HEK293 (cell line): ENCODE results near the gene LAMB1.

Experiments
- CTCF ChIA-PET: fragments of 350-600 bp; formaldehyde crosslinking; extraction: SDS; loops from one replicate; lab custom pipeline; 2021; ENCODE audit warnings: antibody characterized with exemption; lab: Yijun Ruan, JAX
- POLR2A ChIA-PET: fragments of 300-600 bp; formaldehyde crosslinking; extraction: SDS; loops from one replicate; lab custom pipeline; 2020; ENCODE audit warnings: antibody characterized with exemption, inconsistent platforms; lab: Yijun Ruan, JAX
- H3K27ac ChIP-seq: fragments of 200-500 bp; sonication (Bioruptor generic); 2 replicates; pipeline ENCODE4 v1.5.1; 2014; ENCODE audit warnings: low read depth, low read length, control low read depth, inconsistent platforms; ENCODE audit errors: extremely low read depth
- H3K36me3 ChIP-seq, 2 experiments: fragments of 200-500 bp in 1 of 2; sonication (Bioruptor generic) in 1 of 2; 1 replicate in 1 of 2; 2 replicates in 1 of 2; pipeline ENCODE4 v1.5.1; 2014 to 2017; ENCODE audit warnings: inconsistent platforms in 2 of 2, low read length in 2 of 2; ENCODE audit not compliant: control insufficient read depth in 2 of 2, insufficient read depth in 1 of 2
- H3K4me1 ChIP-seq: fragments of 200-500 bp; sonication (Bioruptor generic); 2 replicates; pipeline ENCODE4 v1.5.1; 2014; ENCODE audit warnings: mild to moderate bottlenecking, low read length, inconsistent platforms; ENCODE audit not compliant: control insufficient read depth, insufficient read depth
- H3K4me3 ChIP-seq: 2 replicates; pipeline ENCODE4 v1.5.1; 2011; ENCODE audit warnings: low read depth, mild to moderate bottlenecking, control low read depth, low read length, moderate library complexity
- H3K9me3 ChIP-seq: fragments of 200-500 bp; sonication (Bioruptor generic); 2 replicates; pipeline ENCODE4 v1.5.1; 2014; ENCODE audit warnings: low read depth, low read length, inconsistent platforms; ENCODE audit not compliant: control insufficient read depth, insufficient read depth
- FEZF1 ChIP-seq: fragments of 450-650 bp; formaldehyde crosslinking; IDR thresholded peaks from 2 replicates; pipeline ENCODE4 v1.5.1; 2016; ENCODE audit warnings: missing biosample characterization, missing genetic modification characterization
- IKZF3 ChIP-seq: fragments of 450-650 bp; IDR thresholded peaks from 2 replicates; pipeline ENCODE4 v1.5.0; 2018; ENCODE audit warnings: missing biosample characterization, mild to moderate bottlenecking, missing genetic modification characterization, moderate library complexity
- KLF1 ChIP-seq: fragments of 450-650 bp; formaldehyde crosslinking; IDR thresholded peaks from 2 replicates; pipeline ENCODE4 v1.5.1; 2016; ENCODE audit warnings: missing biosample characterization, missing genetic modification characterization
- KLF10 ChIP-seq: fragments of 450-650 bp; IDR thresholded peaks from 2 replicates; pipeline ENCODE4 v1.5.1; 2018; ENCODE audit warnings: missing biosample characterization, mild to moderate bottlenecking, missing genetic modification characterization
- ZBTB17 ChIP-seq: fragments of 450-650 bp; formaldehyde crosslinking; IDR thresholded peaks from 2 replicates; pipeline ENCODE4 v1.5.1; 2016; ENCODE audit warnings: missing biosample characterization, missing genetic modification characterization
- ZBTB20 ChIP-seq: fragments of 450-650 bp; formaldehyde crosslinking; IDR thresholded peaks from 2 replicates; pipeline ENCODE4 v1.5.1; 2016; ENCODE audit warnings: missing biosample characterization, missing genetic modification characterization
- ZBTB7A ChIP-seq: fragments of 450-650 bp; formaldehyde crosslinking; IDR thresholded peaks from 2 replicates; pipeline ENCODE4 v1.5.1; 2016; ENCODE audit warnings: low read depth, missing biosample characterization, missing genetic modification characterization
- ZNF223 ChIP-seq: fragments of 450-650 bp; formaldehyde crosslinking; IDR thresholded peaks from 2 replicates; pipeline ENCODE4 v1.5.1; 2016; ENCODE audit warnings: missing biosample characterization, missing genetic modification characterization
- ZNF354C ChIP-seq: fragments of 450-650 bp; formaldehyde crosslinking; IDR thresholded peaks from 2 replicates; pipeline ENCODE4 v1.5.1; 2016; ENCODE audit warnings: missing biosample characterization, missing genetic modification characterization, low read depth, borderline replicate concordance
- ZNF366 ChIP-seq: fragments of 450-650 bp; formaldehyde crosslinking; conservative IDR thresholded peaks from 2 replicates; pipeline ENCODE4 v1.5.1; 2016; ENCODE audit warnings: missing biosample characterization, missing genetic modification characterization
- ZNF433 ChIP-seq: fragments of 450-650 bp; formaldehyde crosslinking; IDR thresholded peaks from 2 replicates; pipeline ENCODE4 v1.5.1; 2016; ENCODE audit warnings: missing biosample characterization, missing genetic modification characterization, low read depth
- ZNF558 ChIP-seq: fragments of 450-650 bp; formaldehyde crosslinking; IDR thresholded peaks from 2 replicates; pipeline ENCODE4 v1.5.1; 2016; ENCODE audit warnings: missing biosample characterization, missing genetic modification characterization
- ZNF843 ChIP-seq: fragments of 450-650 bp; formaldehyde crosslinking; IDR thresholded peaks from 2 replicates; pipeline ENCODE4 v1.5.1; 2016; ENCODE audit warnings: missing biosample characterization, missing genetic modification characterization
- ZSCAN23 ChIP-seq: fragments of 450-650 bp; formaldehyde crosslinking; IDR thresholded peaks from 2 replicates; pipeline ENCODE4 v1.5.1; 2016; ENCODE audit warnings: missing biosample characterization, missing genetic modification characterization
- TF ChIP-seq, protein P1 (sequence below): fragments of 450-650 bp; formaldehyde crosslinking; IDR thresholded peaks from 2 replicates; pipeline ENCODE4 v1.5.1; 2016; ENCODE audit warnings: missing biosample characterization, missing genetic modification characterization
- TF ChIP-seq, protein P2 (sequence below): fragments of 450-650 bp; formaldehyde crosslinking; IDR thresholded peaks from 2 replicates; pipeline ENCODE4 v1.5.1; 2016; ENCODE audit warnings: missing biosample characterization, missing genetic modification characterization, low read depth
- TF ChIP-seq, protein P3 (sequence below): fragments of 450-650 bp; formaldehyde crosslinking; IDR thresholded peaks from 2 replicates; pipeline ENCODE4 v1.5.1; 2016; ENCODE audit warnings: missing biosample characterization, missing genetic modification characterization
- TF ChIP-seq, protein P4 (sequence below): fragments of 450-650 bp; formaldehyde crosslinking; IDR thresholded peaks from 2 replicates; pipeline ENCODE4 v1.5.1; 2016; ENCODE audit warnings: missing biosample characterization, missing genetic modification characterization
- TF ChIP-seq, protein P5 (sequence below): fragments of 450-650 bp; formaldehyde crosslinking; IDR thresholded peaks from 2 replicates; pipeline ENCODE4 v1.5.1; 2016; ENCODE audit warnings: missing biosample characterization, missing genetic modification characterization
- TF ChIP-seq, protein P6 (sequence below): fragments of 450-650 bp; formaldehyde crosslinking; IDR thresholded peaks from 2 replicates; pipeline ENCODE4 v1.5.1; 2016; ENCODE audit warnings: missing biosample characterization, missing genetic modification characterization
- TF ChIP-seq, protein P7 (sequence below): fragments of 450-650 bp; formaldehyde crosslinking; optimal IDR thresholded peaks from 2 replicates; pipeline ENCODE3; 2016; ENCODE audit warnings: missing biosample characterization, mild to moderate bottlenecking, missing genetic modification characterization

The LAMB1 gene

DNA sequence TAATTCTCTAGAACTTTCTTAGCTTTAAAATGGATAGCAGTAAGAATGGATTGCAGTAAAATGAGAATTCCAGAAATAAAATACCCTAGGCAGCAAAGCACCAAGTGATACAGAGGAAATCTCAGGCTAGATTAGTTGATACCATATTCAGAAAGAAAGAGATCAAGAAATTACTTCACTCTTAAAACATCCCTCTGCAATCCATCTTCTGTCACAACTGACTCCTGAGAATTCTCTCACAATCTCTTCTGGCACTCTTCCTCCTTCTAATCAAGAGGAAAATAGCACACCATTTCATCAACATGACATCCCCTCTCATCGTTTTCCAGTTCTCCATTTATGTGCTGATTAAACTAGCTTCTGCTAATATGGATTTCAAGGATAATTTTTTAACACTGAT is 42.2 kb upstream of the LAMB1 start:
- Histone ChIP-seq H3K27ac (no peak overlapping the region), H3K4me3 (no peak overlapping the region), H3K9me3 (no peaks in the 10 kb centered on the region), H3K4me1 (no peaks in the 10 kb centered on the region), H3K36me3 (no peaks in the 10 kb centered on the region)
- TF ChIP-seq ZBTB17 (tag by site-specific recombination) (peak; percentile 83), ZNF558 (tag by site-specific recombination) (no peak)
- ChIA-PET CTCF (no interaction called here), POLR2A (no interaction called here)

DNA sequence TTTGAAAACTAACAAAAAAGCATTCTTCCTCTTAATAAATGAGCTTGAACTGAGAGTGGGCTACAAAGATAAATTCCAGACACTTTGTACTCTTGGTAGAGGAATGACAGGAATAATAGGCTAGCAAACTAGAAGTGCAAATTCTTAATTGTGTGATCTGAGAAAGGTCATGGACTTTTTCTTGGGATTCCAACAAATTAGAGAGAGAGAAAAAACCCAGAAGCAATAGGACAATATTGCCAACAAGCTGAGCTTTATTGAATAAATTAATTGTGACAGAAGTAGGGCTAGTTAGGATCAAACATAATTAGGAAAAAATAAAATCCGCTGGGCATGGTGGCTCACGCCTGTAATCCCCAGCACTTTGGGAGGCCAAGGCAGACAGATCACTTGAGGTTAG is 41.4 kb upstream of the LAMB1 start:
- no peak for TF ChIP-seq KLF1
- no peak for TF ChIP-seq FEZF1 (tag by site-specific recombination)
- TF ChIP-seq, protein P1, sequence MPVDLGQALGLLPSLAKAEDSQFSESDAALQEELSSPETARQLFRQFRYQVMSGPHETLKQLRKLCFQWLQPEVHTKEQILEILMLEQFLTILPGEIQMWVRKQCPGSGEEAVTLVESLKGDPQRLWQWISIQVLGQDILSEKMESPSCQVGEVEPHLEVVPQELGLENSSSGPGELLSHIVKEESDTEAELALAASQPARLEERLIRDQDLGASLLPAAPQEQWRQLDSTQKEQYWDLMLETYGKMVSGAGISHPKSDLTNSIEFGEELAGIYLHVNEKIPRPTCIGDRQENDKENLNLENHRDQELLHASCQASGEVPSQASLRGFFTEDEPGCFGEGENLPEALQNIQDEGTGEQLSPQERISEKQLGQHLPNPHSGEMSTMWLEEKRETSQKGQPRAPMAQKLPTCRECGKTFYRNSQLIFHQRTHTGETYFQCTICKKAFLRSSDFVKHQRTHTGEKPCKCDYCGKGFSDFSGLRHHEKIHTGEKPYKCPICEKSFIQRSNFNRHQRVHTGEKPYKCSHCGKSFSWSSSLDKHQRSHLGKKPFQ (tag by site-specific recombination) = no peak
- TF ChIP-seq ZNF354C (tag by site-specific recombination) = no peak
- no peak for TF ChIP-seq ZNF366 (tag by site-specific recombination)
- TF ChIP-seq ZNF843 (tag by site-specific recombination) = no peak
- TF ChIP-seq ZNF223 = no peak
- no peak for TF ChIP-seq IKZF3 (tag by site-specific recombination)
- no peak for TF ChIP-seq KLF10 (tag by site-specific recombination)
- TF ChIP-seq ZBTB7A (tag by site-specific recombination) = no peak
- TF ChIP-seq, protein P2, sequence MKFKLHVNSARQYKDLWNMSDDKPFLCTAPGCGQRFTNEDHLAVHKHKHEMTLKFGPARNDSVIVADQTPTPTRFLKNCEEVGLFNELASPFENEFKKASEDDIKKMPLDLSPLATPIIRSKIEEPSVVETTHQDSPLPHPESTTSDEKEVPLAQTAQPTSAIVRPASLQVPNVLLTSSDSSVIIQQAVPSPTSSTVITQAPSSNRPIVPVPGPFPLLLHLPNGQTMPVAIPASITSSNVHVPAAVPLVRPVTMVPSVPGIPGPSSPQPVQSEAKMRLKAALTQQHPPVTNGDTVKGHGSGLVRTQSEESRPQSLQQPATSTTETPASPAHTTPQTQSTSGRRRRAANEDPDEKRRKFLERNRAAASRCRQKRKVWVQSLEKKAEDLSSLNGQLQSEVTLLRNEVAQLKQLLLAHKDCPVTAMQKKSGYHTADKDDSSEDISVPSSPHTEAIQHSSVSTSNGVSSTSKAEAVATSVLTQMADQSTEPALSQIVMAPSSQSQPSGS (tag by site-specific recombination) = no peak
- TF ChIP-seq, protein P3, sequence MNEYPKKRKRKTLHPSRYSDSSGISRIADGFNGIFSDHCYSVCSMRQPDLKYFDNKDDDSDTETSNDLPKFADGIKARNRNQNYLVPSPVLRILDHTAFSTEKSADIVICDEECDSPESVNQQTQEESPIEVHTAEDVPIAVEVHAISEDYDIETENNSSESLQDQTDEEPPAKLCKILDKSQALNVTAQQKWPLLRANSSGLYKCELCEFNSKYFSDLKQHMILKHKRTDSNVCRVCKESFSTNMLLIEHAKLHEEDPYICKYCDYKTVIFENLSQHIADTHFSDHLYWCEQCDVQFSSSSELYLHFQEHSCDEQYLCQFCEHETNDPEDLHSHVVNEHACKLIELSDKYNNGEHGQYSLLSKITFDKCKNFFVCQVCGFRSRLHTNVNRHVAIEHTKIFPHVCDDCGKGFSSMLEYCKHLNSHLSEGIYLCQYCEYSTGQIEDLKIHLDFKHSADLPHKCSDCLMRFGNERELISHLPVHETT (tag by site-specific recombination) = no peak
- TF ChIP-seq, protein P4, sequence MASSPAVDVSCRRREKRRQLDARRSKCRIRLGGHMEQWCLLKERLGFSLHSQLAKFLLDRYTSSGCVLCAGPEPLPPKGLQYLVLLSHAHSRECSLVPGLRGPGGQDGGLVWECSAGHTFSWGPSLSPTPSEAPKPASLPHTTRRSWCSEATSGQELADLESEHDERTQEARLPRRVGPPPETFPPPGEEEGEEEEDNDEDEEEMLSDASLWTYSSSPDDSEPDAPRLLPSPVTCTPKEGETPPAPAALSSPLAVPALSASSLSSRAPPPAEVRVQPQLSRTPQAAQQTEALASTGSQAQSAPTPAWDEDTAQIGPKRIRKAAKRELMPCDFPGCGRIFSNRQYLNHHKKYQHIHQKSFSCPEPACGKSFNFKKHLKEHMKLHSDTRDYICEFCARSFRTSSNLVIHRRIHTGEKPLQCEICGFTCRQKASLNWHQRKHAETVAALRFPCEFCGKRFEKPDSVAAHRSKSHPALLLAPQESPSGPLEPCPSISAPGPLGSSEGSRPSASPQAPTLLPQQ (tag by site-specific recombination) = no peak
- no peak for TF ChIP-seq ZSCAN23 (tag by site-specific recombination)
- TF ChIP-seq, protein P5, sequence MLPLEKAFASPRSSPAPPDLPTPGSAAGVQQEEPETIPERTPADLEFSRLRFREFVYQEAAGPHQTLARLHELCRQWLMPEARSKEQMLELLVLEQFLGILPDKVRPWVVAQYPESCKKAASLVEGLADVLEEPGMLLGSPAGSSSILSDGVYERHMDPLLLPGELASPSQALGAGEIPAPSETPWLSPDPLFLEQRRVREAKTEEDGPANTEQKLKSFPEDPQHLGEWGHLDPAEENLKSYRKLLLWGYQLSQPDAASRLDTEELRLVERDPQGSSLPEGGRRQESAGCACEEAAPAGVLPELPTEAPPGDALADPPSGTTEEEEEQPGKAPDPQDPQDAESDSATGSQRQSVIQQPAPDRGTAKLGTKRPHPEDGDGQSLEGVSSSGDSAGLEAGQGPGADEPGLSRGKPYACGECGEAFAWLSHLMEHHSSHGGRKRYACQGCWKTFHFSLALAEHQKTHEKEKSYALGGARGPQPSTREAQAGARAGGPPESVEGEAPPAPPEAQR = no peak
- TF ChIP-seq ZBTB20 (tag by site-specific recombination) = no peak
- TF ChIP-seq ZNF433 (tag by site-specific recombination) = no peak
- TF ChIP-seq, protein P6, sequence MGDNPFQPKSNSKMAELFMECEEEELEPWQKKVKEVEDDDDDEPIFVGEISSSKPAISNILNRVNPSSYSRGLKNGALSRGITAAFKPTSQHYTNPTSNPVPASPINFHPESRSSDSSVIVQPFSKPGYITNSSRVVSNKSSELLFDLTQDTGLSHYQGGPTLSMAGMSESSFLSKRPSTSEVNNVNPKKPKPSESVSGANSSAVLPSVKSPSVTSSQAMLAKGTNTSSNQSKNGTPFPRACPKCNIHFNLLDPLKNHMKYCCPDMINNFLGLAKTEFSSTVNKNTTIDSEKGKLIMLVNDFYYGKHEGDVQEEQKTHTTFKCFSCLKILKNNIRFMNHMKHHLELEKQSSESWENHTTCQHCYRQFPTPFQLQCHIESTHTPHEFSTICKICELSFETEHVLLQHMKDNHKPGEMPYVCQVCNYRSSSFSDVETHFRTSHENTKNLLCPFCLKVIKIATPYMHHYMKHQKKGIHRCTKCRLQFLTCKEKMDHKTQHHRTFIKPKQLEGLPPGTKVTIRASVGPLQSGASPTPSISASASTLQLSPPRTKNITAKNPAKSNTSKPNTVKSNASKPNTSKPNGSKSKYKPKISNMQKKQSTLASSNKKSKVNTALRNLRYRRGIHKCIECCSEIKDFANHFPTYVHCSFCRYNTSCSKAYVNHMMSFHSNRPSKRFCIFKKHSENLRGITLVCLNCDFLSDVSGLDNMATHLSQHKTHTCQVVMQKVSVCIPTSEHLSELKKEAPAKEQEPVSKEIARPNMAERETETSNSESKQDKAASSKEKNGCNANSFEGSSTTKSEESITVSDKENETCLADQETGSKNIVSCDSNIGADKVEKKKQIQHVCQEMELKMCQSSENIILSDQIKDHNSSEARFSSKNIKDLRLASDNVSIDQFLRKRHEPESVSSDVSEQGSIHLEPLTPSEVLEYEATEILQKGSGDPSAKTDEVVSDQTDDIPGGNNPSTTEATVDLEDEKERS (tag by site-specific recombination) = no peak
- TF ChIP-seq, protein P7, sequence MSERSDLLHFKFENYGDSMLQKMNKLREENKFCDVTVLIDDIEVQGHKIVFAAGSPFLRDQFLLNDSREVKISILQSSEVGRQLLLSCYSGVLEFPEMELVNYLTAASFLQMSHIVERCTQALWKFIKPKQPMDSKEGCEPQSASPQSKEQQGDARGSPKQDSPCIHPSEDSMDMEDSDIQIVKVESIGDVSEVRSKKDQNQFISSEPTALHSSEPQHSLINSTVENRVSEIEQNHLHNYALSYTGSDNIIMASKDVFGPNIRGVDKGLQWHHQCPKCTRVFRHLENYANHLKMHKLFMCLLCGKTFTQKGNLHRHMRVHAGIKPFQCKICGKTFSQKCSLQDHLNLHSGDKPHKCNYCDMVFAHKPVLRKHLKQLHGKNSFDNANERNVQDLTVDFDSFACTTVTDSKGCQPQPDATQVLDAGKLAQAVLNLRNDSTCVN (tag by site-specific recombination) = no peak
- no peaks in the 10 kb centered on the region for H3K4me1 ChIP-seq
- CTCF ChIA-PET = no interaction called here
- H3K9me3 ChIP-seq = no peaks in the 10 kb centered on the region
- no peak overlapping the region for H3K27ac ChIP-seq
- H3K4me3 ChIP-seq = no peak overlapping the region
- POLR2A ChIA-PET = no interaction called here
- no peaks in the 10 kb centered on the region for H3K36me3 ChIP-seq
